Astrocyte of the spinal cord (primary cell): ENCODE data around the gene MAP2K1.

Experiments used
- DNase-seq: peaks from one replicate; pipeline ENCODE4 v3.0.0; 2011; ENCODE audit warnings: low read depth, low spot score
- H3K4me3 ChIP-seq: 2 replicates; pipeline ENCODE4 v1.5.1; 2011; ENCODE audit warnings: low read depth, mild to moderate bottlenecking, low read length, moderate library complexity
- CTCF ChIP-seq: IDR thresholded peaks from 2 replicates; pipeline ENCODE4 v1.5.1; 2012; ENCODE audit warnings: low read depth, mild to moderate bottlenecking, low read length, inconsistent platforms
- in situ Hi-C: cut with HindIII; loops from 2 replicates; pipeline ENCODE4 v1.10.0; 2017; ENCODE audit warnings: low sequenced_read_pairs

Gene MAP2K1

GRCh38 chr15:66508293-66508883 lies 121.7 kb downstream of the MAP2K1 start:
- no peak overlapping the region for H3K4me3 ChIP-seq
- TF ChIP-seq CTCF: no peak
- in situ Hi-C loops: no loop called here
- no peak for DNase-seq

DNA sequence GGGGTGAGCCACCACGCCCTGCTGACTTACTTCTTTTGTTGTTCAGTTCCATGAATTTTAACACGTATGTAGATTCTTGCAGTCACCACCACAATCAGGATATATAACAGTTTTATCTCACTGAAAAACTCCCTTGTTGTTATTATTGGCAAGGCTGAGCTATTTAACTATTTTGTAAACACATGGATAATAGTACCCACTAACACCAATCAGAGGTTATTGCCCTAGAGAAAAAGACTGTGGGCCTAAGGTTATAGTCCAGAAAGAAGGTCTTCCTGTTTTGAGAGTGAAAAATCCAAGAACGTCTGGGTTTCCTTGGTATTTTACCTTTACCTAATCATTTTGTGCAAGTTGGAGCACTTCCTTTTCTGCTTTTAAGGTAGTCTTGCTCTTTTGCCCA lies 127.9 kb downstream of the MAP2K1 start:
- TF ChIP-seq CTCF: no peak
- H3K4me3 ChIP-seq: no peak overlapping the region
- DNase-seq: no peak
- in situ Hi-C loops: no loop called here

DNA sequence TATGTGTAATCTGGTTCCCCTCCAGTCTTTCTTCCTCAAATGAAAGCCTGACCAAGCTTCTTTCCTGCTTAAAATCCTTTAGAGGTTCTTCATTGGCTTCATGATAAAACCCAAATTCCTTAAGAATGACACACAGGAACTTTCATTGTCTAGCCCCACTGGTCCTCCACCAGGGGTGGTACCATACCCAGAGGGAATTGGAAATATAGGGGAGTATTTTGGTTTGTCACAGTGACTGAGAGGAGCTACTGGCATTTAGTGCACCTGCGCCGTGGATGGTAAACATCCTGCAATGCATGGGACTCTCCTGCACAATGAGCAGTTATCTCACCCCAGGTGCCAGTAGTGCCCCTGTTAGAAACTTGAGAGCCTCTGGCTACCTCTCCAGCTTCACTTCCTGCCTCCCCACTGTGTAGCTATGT lies 129.2 kb downstream of the MAP2K1 start:
- in situ Hi-C loops: no loop called here
- no peak for DNase-seq
- H3K4me3 ChIP-seq: no peak overlapping the region
- TF ChIP-seq CTCF: no peak

DNA sequence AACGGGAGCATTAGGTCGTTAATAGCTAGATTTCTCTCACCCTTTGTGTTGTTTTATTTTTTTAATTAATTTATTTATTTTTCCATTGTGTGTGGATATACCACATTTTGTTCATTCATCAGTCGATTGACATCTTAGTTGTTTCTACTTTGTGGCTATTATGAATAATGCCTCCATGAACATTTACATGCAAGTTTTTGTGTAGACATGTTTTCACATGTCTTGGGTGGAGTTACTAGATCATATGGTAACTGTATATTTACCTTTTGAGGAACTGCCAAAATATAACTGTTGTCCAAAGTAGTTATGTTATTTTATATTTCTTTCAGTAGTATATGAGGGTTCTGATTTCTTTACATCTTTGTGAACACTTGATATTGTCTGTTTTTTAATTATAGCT lies 137.2 kb downstream of the MAP2K1 start:
- in situ Hi-C loops: no loop called here
- no peak for DNase-seq
- no peak for TF ChIP-seq CTCF
- H3K4me3 ChIP-seq: no peak overlapping the region

DNA sequence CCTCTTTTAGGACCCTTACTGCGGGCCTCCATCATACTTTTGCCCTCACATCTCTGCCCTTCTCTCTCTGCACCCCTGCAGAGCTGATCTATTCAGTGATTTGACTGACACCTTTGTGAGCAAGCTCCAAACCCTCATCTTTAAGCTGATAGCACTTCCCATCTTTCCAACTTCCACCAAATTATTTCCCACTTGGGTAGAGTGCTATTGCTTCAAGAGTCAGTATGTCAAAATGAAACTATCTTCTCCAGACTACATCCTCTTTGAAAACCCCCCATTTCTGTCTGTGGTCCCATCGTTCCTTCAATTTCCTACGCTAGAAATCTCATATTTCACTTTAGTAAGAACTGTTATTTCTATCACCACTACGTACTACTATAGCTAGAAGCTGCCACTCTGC lies 138.1 kb downstream of the MAP2K1 start:
- H3K4me3 ChIP-seq: no peak overlapping the region
- in situ Hi-C loops: no loop called here
- no peak for TF ChIP-seq CTCF
- DNase-seq: no peak

DNA sequence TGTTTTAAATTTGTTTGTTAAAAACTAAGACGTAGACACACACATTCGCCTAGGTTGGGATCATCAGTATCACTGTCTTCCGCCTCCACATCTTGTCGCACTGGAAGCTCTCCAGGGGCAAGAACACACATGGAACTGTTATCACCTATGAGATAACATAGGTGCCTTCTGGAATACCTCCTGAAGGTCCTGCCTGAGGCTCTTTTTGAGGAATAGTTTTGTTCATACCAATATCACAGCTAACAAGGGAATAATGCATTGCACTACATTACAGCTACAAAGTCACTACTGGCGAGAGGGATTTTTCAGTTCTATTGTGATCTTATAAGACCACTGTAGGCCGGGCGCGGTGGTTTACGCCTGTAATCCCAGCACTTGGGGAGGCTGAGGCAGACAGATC lies 148.3 kb downstream of the MAP2K1 start:
- TF ChIP-seq CTCF: no peak
- no peak overlapping the region for H3K4me3 ChIP-seq
- DNase-seq: no peak
- in situ Hi-C loops: no loop called here
